Psoas muscle (tissue), 8 donors: ENCODE measurements around the gene FGGY. TPM values are rescaled to one million over a fixed set of nuclear protein-coding genes. Genes with fewer than 3 reads are reported as not detected.

Experiments used
- ATAC-seq, 4 donors: fragments of 200-7000 bp; cut with Tn5 transposase; one replicate each; pipeline ENCODE4 v1.9.1; 2020; ENCODE audit warnings: moderate library complexity in 3 of 4, mild to moderate bottlenecking in 2 of 4
- DNase-seq, 2 donors: peaks; one replicate each; pipeline ENCODE4 v3.0.0-alpha.2; 2020
- H3K27ac ChIP-seq: fragments of 200-600 bp; one replicate; pipeline ENCODE4 v1.8.0; 2022
- H3K27me3 ChIP-seq, 3 donors: fragments of 200-600 bp in 1 of 3; one replicate each; pipeline versions ENCODE4 v1.6.1 to v1.8.0; 2013 to 2022; ENCODE audit warnings: low read length in 2 of 3, mild to moderate bottlenecking in 2 of 3, moderate library complexity in 1 of 3; ENCODE audit not compliant: insufficient read depth in 3 of 3
- H3K36me3 ChIP-seq, 2 donors: fragments of 200-600 bp in 1 of 2; one replicate each; pipeline versions ENCODE4 v1.6.1 to v1.8.0; 2013 to 2022; ENCODE audit warnings: low read depth in 1 of 2, mild to moderate bottlenecking in 1 of 2, moderate library complexity in 1 of 2; ENCODE audit not compliant: insufficient read depth in 1 of 2
- H3K4me1 ChIP-seq: fragments of 200-600 bp; one replicate; pipeline ENCODE4 v1.8.0; 2022
- H3K4me3 ChIP-seq: fragments of 200-600 bp; one replicate; pipeline ENCODE4 v1.8.0; 2022; ENCODE audit warnings: mild to moderate bottlenecking
- H3K9me3 ChIP-seq: fragments of 200-600 bp; one replicate; pipeline ENCODE4 v1.8.0; 2022
- CTCF ChIP-seq: fragments of 200-600 bp; IDR thresholded peaks from one replicate; pipeline ENCODE4 v1.8.0; 2022; ENCODE audit warnings: antibody characterized with exemption
- WGBS, 3 donors: extraction: QIAGEN DNeasy Blood & Tissue Kit; methylation state at CpG; one replicate each; pipeline versions ENCODE4 v1.1.6 to v1.1.7; 2013; 5-methylcytosine and 5-hydroxymethylcytosine counted together
- intact Hi-C, 2 donors: fragments of 100-400 bp; cut with DNase I; formaldehyde crosslinking; loops; one replicate each; pipeline versions ENCODE4 v1.11.0 to v1.14.2; 2022
- polyA plus RNA-seq, 3 donors: library from polyadenylated mRNA; stranded (reverse); fragments of 200-250 nt; gene quantifications; one replicate each; pipeline ENCODE4 v1.2.3, GENCODE V29; 2013
- total RNA-seq, 4 donors: library from RNA; stranded (reverse); fragmentation: NEBNext Ultra II Directional in 2 of 4; extraction: Animal tissue kit (Norgen Biotek cat#: 25700) in 2 of 4; gene quantifications; one replicate each; pipeline versions ENCODE4 v1.2.1 to v1.2.4, GENCODE V29; 2021 to 2023
- donor health status: healthy with polysubstance abuse.
- donor health status: DM: no; HTN: no; CAD: no; lungs with moderate emphysema.
- donor health status: Bipolar disorder and iron deficiency.
- donor health status: healthy.
- donor health status: DM: yes; HTN: yes; CAD: no.
- donor health status: DM: no; HTN: no; CAD: no.
- donor health status: DM: no; HTN: no; CAD: no.
- donor health status: DM: yes; HTN: yes; CAD: no.

The FGGY gene
- total and polyA plus RNA-seq, 7 donors: 11.9 to 72.2 (median 46.5) TPM

GRCh38 chr1:59564192-59564891 lies 267.4 kb downstream of the FGGY start:
- no peak for TF ChIP-seq CTCF
- H3K27me3 ChIP-seq: no peaks in the 10 kb centered on the region
- intact Hi-C loops: no loop called here
- no peak for DNase-seq
- no peaks in the 10 kb centered on the region for H3K36me3 ChIP-seq
- no peak overlapping the region for H3K27ac ChIP-seq
- H3K4me3 ChIP-seq: no peak overlapping the region
- WGBS, 3 donors: 45 to 57% (median 47%) methylated on average over 6 of the region's 6 CpGs
- H3K9me3 ChIP-seq: no peaks in the 10 kb centered on the region
- H3K4me1 ChIP-seq: peaks cover 5% of the 10 kb centered on the region
- peak in 3 of 4 donors; percentile 21 to 33 (median 23) for ATAC-seq

GRCh38 chr1:59565611-59566410 lies 268.9 kb downstream of the FGGY start:
- H3K36me3 ChIP-seq: no peaks in the 10 kb centered on the region
- intact Hi-C loops: no loop called here
- WGBS, 3 donors: 73 to 82% (median 76%) methylated on average over 5 of the region's 5 CpGs
- ATAC-seq: no peak
- DNase-seq: no peak
- no peak for TF ChIP-seq CTCF
- H3K27me3 ChIP-seq: no peaks in the 10 kb centered on the region
- no peak overlapping the region for H3K4me3 ChIP-seq
- no peaks in the 10 kb centered on the region for H3K9me3 ChIP-seq
- H3K27ac ChIP-seq: no peak overlapping the region
- peaks cover 5% of the 10 kb centered on the region for H3K4me1 ChIP-seq

- intact Hi-C loops: no loop called here
Observed at GRCh38 chr1:59568158-59568935, 271.5 kb downstream of the FGGY start.

GRCh38 chr1:59569198-59569597 lies 272.3 kb downstream of the FGGY start:
- WGBS, 3 donors: 87 to 93% (median 89%) methylated on average over 2 of the region's 2 CpGs
- H3K4me1 ChIP-seq: peaks cover 2% of the 10 kb centered on the region
- intact Hi-C loops: no loop called here
- DNase-seq (no peak), ATAC-seq (no peak)
- H3K27me3 ChIP-seq: no peaks in the 10 kb centered on the region
- no peak overlapping the region for H3K27ac ChIP-seq
- no peaks in the 10 kb centered on the region for H3K36me3 ChIP-seq
- peaks cover 6% of the 10 kb centered on the region for H3K9me3 ChIP-seq
- no peak overlapping the region for H3K4me3 ChIP-seq
- TF ChIP-seq CTCF: no peak

More at GRCh38 chr1:59568158-59568935, 271.5 kb downstream of the FGGY start:
- peaks cover 5% of the 10 kb centered on the region for H3K4me1 ChIP-seq
- H3K36me3 ChIP-seq: no peaks in the 10 kb centered on the region
- H3K27ac ChIP-seq: no peak overlapping the region
- 84 to 88% (median 86%) methylated on average over 6 of the region's 6 CpGs for WGBS, 3 donors
- H3K9me3 ChIP-seq: no peaks in the 10 kb centered on the region
- ATAC-seq (no peak), DNase-seq (no peak)
- H3K4me3 ChIP-seq: no peak overlapping the region
- TF ChIP-seq CTCF: no peak
- no peaks in the 10 kb centered on the region for H3K27me3 ChIP-seq
